HG03025 (cell line): ENCODE results near the gene ADO.
A peak's percentile ranks its signal among the peaks of the same experiment; 100 is the strongest.
"Not testable (repeated sequence)": the region's sequence is repeated elsewhere in the genome, so short reads cannot be mapped to it uniquely, and the experiment has no call there.

Source experiments
- ATAC-seq: cut with Tn5 transposase; IDR thresholded peaks from one replicate; pipeline ENCODE4 v1.9.1; 2021; ENCODE audit warnings: mild to moderate bottlenecking, moderate library complexity; ENCODE audit not compliant: unreplicated experiment, low FRiP score

ADO gene

DNA sequence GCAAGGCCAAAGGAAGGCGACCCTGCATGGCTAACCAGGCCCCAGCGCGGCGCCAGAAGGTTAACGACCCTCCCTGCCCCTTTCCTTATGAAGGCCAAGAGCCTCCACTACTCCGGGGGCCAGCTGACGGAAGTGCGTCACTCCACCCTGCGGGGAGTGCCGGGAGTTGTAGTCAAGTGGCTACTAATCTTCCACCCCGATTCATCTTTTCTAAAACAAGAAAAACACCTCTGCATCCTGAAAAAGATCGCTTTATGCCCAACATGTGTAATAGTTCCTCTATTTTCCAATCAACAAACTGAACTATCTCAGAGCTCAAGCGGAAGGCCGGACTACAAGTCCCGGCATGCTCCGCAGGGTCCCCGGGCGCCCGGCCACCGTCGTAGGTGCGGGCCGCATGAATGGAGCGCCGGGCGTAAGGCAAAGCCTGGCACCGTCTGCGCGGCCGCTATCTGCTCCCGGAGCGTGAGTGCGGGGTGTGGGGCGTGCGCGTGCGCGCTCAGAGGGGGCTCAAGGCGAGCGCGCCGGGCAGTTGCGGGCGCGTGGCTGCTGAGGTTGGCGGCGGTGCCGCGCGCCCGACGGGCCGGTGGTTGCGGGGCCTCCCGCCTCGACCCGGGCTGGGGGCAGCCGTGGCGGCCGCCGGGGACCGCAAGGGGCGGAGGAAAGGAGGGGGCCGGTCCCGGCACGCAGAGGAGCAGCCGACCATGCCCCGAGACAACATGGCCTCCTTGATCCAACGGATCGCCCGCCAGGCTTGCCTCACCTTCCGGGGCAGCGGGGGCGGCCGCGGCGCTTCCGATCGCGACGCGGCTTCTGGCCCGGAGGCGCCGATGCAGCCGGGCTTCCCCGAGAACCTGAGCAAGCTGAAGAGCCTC is at the start of gene ADO:
Gene ADO (plus strand): TSS at position 365 of the 875 bp plus-strand sequence. CDS start 340 bp downstream, at position 705.
- peak; percentile 88 for ATAC-seq

DNA sequence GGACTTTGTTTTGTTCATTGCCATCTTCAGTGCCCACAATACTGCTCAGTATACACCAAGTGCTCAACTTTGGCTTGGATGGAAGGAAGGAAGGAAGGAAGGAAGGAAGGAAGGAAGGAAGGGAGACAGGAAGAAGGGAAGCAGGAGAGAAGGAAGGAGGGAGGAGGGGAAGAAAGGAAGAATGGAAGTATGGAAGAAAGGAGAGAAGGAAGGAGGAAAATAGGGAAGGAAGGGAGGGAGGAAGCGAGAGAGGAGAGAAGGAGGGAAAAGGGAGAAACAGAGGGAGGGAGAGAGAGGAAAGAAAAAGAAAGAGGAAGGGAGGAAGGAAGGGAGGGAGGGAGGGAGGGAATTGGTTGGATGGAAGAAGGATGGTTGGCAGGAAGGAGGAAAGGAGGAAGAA is 49.6 kb upstream of the ADO start:
- ATAC-seq, result no peak

DNA sequence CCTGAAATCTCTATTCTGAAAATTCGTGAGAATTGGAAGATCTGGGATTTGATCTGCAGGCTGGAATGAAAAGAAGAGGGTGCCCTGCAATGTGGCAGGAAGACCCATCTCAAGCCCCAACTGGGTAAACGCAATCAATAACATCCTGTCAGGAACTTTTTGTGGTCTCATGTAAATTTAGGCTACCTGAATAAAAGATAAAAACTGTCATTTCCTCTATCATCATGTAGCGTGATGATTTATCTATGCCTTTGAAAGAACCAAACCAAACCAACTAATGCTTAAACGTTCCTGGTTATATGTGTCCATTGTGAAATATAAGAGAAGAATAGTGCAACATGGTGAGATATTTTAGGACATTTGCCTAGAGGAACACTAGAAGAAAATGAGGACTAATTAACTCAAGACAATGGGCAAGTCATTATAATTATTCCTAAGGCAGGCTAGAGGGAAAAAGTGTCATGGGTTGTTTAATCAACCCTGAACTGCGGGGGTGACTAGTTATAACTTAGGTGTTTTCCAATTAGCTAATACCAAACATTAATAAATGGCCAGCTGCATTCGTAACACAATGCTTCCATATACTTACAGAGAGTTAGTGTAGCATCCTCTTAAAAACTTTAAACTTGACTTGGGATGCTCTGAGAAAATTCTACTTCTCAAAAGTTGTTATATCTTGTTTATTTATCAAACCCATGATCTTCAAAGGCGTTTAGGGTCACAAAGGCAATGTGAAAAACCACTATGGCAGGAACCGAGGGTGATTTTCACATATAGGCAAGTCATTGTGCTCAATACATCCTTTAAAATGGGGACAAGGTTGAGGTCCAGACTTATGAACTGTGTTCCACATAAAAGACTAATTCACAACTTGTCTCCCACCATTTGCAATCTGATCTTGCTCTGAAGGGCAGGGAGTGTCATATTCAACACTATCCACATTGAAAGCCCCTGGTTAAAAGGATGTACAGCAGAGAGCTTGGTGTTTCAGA is 48.6 kb upstream of the ADO start:
- ATAC-seq, result no peak

DNA sequence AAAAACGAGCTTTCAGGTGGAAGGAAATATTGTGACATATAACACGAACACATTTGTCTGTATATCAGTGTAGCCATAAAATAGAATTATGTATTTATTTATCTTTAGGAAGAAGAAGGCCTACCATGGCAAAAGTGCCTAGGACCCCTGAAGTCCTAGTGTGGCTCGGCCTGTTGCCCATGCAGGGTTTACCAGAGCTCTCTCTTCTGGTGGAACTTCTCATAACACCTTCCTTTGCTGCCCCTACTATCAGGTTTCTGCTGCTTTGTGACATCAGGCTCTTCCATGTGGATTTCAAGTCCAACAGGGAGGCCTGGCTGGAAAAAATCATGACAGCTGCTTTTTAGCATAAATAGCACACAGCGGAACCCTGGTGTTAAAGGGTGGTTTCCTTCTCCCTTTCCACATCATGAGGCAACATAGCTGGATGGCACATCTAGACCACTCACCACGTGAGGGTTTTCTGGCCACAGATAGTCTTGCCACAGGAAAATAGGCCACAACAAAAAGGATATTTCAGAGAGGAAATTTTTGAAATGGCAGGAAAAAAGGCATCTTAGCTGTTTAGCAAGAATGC is 44.8 kb upstream of the ADO start:
- no peak for ATAC-seq

DNA sequence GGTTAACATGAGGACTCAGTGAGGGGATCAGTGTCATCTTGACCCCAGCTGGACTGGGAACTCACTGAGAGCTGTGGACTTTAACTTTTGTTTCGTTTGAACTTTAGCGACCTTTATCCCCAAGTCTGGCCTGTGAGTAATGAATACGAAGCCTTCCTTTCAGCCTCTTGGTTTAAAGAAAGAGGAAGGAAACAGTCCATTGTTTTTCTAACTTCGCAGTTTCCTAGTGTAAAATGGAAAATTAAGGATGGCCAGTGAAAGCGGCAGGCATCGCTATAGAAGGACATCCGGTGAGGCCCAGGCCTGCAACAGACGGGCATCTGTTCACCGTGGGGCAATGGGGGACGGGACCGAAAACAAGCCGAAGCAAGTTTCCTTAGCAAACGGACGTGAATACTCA is 44.1 kb upstream of the ADO start:
- ATAC-seq, result no peak

DNA sequence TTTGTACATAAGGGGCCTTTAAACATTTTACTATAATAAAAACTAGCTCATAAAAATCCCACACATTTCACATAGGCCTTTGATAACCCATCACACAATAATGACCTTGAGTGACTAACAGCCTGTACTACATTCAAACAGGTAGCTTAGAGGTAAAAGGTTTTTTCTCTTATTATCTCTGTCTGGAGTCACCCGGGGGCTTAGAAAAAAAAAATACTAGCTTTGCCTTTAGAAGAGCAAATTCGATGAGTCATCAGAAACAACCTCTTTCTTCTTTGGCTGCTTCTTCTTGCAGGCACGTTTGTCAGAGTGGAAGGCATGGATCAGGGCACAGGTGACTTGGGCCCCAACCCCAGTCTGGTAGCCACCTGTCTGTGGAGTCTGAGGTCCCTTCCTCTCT is 43.4 kb upstream of the ADO start:
- ATAC-seq, result no peak

DNA sequence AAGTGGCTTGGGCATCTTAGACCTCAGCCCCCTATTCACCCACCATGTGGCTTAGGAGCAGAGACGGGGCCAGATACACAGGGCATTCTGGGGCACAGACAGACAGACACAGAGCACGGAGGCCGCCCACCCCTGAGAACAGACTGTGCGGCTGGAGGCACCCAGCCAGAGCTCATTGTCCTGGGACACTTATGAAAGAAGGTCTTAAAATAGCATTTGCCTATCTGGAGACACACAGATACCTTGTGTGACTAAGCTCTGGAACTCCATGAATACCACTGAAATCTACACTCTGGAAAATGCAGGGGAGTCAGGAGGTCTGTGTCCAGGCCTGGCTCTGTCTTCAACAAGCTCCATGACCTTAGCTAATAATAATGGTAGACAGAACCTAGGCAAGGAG is 41.4 kb upstream of the ADO start:
- no peak for ATAC-seq

DNA sequence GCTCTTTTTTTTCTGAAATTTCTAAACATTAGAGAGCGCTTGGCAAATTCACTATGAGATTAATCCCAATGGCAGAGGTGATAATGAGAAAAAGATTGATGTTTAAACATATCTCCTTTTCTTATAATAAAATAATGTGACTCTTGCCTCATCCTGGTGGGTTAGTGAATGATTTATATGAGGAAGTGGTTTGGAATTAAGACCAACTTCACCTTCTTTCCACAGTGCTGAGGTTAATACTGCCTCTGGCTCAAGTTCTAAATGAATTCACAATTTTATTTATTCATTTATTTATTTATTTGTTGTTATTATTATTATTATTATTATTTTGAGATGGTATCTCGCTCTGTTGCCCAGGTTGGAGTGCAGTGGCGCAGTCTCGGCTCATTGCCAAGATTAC is 40.5 kb upstream of the ADO start:
- ATAC-seq, result no peak

DNA sequence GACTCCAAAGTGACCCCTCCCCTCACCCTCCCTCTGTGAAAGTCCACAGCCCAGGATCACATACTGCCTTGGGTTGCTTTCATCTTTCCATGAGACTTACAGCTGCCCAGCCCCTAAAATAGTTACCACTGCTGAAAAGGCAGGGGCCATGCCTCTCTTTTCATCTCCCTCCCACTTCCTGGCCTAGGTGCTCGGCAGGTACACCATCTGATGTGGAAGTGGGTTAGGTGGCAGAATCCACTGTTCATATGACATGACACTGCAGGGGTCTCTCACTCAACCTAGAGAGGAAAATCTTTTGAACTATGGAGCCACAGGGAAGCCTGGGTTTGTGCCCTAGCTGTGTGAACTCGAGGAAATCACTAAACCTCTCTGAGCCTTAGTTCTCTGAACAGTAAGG is 38.8 kb upstream of the ADO start:
- no peak for ATAC-seq

DNA sequence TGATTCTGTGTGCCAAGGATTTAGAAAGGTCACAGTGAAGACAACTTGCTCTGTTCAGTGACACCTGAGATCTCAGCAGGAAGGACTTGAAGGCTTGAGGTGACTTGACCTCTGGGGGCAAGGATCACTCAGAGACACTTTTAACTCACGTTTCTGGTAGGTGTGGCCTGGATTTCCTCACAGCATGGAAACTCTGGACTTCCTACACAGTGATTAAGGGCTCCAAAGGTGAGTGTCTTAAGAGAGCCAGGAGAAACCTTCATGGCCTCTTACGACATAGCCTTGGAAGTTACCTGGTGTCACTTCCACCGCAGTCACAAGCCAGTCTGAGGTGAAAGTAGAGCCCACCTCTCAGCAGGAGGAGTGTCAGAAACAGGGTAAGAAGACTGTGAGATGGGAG is 38.1 kb upstream of the ADO start:
- no peak for ATAC-seq

DNA sequence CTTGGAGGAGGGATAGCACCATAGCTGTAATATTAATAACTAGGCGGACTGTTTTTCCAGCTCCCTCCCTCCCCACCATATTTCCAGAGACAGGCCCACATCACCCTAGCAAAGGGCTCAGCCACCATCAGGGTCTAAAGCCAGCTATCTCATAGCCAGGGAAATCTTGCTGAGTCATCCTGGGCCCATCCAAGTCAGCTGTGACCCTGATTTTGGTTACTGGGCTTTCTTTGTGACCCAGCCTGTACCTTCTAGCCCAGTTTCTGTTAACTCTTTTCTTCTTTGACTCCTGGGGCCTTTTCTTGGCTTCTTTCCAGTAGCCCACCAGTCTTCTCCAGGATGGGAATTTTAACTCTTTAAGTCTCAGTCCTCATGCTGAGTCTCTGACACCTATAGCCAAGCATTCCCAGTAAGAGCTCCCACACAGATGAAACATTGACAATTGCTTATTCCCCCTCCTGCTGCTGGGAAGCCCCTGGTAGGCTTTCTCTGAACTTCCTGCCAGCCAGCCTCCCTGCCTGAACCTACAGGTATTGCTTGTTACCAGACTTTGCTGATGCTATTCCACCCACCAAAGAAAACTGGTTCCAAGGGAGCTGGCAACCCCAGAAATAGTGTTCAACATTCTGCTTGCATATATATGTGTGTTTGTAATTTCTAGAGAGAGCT is 34.8 kb upstream of the ADO start:
- ATAC-seq, result no peak

DNA sequence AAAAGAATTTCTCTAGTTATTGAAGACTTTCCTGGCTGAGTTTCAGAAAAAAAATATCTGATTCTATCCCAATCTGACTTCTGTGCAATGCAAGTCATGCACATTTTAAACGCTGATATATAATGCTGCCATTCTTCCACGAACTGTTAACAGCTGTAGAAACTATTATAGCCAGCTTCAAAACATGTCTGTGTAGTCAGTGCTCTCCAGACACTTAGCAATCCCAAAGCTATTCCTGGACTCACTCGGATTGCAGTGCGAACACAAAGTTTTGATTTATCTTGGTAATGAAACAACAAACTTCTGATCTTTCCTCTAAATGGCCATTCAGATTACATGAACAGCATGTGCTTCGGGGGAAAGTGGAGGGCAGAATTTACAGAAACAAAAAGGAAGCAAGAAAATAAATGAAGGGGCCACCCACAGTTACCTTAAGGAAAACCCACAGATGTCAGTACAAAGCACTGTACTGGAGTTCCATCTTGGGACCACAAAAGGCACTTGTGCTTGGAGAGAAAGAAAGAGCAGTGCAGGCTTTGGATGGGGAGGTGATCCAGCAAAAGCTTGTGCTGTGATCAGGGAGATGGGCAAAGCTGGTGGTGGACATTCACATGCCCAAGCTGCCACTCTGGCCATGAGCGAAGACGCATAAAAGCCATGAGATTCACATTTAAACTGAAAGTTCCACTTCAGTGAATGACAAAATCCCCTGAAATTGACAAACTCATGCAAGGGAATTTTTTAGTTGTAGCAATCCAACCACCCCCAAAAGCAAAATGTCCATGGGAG is 32.1 kb upstream of the ADO start:
- no peak for ATAC-seq

DNA sequence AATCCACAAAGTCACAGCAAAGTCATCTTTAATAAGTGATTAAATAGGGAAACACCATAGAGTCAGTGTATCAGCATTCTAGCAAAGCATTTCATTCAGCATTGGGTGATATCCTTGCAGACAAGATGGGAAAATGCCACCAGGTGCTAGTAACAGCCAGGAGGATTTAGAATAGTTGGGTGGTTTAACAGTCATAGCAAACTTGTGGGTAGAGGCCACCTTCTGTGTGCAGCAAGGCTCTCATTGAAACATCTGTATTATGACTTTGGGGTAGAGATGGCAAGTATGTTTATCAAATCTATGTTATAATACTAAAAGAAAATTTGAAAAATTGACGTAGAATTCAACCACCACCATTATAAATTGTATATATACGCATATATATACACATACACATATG is 26.4 kb upstream of the ADO start:
- ATAC-seq, result no peak

DNA sequence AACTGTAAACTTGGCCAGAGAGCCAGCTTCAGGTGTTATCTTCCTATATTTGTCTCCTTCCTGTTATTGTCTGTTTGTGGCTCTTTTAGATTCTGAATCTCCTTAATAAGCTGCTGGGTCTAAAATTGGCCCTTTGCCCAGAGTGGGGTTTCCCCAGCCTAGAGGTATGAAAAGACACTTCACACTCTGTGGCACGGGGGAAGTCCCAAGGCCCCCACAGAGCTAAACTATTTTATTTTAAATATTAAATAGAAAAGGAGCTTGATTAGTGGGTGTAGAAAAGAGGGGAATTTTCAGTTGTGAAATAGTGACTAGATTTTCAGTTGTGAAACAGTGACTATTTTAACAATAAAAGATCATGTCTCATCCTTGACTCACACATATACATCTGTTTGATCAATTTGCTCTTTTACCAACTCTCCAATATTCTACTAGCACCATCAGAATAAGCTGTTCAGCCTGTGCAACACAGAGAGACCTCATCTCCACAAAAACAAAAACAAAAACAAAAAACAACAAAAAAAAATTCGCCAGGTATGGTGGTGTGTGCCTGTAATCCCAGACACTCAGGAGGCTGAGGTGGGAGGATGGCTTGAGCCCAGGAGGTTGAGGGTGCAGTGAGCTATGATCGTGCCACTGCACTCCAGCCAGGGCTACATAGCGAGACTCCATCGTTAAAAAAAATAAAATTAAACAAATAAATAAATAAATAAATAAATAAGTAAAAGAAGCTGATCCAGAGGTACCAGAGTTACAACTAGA is 24.9 kb upstream of the ADO start:
- no peak for ATAC-seq

DNA sequence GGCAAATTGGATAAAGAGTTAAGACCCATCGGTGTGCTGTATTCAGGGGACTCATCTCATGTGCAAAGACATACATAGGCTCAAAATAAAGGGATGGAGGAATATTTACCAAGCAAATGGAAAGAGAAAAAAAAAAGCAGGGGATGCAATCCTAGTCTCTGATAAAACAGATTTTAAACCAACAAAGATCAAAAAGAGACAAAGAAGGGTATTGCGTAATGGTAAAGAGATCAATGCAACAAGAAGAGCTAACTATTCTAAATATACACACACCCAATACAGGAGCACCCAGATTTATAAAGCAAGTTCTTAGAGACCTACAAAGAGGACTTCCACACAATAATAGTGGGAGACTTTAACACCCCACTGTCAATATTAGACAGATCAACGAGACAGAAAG is 20.0 kb upstream of the ADO start:
- not testable (repeated sequence) for ATAC-seq

DNA sequence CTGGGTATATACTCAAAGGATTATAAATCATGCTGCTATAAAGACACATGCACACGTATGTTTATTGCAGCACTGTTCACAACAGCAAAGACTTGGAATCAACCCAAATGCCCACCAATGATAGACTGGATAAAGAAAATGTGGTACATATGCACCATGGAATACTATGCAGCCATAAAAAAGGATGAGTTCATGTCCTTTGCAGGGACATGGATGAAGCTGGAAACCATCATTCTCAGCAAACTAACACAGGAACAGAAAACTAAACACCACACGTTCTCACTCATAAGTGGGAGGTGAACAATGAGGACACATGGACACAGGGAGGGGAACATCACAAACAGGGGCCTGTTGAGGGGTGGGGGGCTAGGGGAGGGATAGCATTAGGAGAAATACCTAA is 16.2 kb upstream of the ADO start:
- not testable (repeated sequence) for ATAC-seq

DNA sequence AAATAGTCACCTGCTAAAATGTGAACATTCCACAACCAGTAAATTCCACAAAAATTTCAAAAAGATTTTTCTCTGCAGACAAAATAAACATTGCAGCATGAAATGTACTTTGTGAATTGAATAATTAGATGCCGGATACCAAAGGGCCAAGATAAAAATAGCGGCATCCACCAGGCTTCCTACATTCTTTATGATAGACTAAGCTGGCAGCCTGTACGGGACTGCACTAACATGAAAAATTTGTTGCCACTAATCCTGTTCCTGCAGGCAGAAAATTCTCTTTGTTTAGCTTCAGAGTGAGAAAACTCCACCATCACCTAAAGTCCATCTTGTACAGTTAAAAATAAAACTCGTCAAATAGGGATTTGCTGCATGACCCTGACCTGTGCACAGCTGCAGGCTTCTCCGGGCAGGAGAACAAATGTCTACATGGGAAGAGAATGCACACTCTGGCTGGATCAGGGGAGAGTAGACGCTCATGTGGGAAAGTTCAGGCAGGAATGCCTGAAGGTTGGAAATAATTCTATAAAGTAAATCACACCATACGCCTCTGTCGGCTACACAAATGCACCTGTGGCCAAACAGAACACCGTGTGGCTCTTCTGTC is 15.6 kb upstream of the ADO start:
- ATAC-seq, result no peak

DNA sequence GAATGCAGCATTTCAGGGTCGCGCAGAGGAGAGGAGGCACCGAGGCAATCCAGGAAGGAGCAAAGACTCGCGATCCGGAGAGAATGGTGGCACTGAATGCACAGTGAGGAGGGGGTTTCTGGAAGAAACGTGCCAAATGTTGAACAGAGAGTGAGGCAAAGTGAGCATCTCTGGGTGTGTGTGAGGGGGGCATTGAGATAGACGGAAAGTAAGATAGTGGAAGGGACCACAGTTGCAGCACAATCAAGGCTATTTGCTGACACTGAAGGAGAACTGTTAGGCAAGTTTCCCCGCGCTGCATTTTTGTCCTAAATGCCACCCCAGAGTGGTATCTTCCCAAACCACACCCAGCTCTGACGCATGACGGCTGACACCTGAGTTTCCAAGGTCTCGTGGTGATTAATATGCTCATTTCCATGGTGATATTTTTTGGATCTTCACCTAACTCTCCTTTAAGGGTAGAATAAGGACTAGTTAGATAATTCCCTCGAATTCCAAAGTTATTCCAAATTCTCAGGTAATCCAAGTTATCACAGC is 14.4 kb upstream of the ADO start:
- no peak for ATAC-seq
